ENCODE results near the gene GCK.

GCK gene

DNA sequence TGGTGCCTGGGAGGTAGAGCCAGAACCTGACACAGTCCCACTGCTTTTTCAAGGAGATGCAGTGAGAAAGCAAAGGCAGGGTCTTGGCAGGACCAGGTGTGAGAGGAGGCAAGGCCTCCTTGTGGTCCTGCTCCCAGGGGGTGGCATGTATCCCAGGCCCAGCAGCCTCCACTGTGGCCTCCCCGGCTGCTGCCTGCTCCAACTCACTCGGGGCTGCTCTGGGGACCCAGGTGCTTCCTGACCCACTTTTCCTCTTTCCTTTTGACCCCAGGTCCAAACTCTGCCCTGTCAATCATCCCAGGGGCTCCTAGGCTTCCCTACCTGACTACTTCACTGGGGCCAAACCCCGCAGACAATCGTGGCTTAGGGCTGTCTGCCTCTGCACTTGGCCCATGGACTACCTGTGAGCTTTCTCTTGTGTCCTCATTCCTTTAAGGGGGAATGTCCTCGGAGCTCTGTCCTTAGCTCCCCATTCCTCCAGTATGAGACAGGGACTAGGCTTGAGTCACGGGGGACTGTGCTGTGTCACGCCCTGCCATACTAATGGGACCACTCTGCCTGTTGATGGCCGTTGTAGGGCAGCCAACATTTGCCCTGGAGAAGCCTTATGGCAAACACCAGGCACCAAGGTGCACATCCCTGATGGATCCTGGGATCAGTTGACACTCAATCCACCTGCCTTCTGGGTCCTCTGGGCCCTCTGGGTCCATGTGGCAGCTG is 86.2 kb downstream of the GCK start:
- TF ChIP-seq, protein P1, sequence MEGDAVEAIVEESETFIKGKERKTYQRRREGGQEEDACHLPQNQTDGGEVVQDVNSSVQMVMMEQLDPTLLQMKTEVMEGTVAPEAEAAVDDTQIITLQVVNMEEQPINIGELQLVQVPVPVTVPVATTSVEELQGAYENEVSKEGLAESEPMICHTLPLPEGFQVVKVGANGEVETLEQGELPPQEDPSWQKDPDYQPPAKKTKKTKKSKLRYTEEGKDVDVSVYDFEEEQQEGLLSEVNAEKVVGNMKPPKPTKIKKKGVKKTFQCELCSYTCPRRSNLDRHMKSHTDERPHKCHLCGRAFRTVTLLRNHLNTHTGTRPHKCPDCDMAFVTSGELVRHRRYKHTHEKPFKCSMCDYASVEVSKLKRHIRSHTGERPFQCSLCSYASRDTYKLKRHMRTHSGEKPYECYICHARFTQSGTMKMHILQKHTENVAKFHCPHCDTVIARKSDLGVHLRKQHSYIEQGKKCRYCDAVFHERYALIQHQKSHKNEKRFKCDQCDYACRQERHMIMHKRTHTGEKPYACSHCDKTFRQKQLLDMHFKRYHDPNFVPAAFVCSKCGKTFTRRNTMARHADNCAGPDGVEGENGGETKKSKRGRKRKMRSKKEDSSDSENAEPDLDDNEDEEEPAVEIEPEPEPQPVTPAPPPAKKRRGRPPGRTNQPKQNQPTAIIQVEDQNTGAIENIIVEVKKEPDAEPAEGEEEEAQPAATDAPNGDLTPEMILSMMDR (IDR thresholded peaks at IDR 0.05) = no peak
- intact Hi-C loops (cut with DNase I; ENCODE audit: low total_unique reads) = no loop called here
- no peaks in the 10 kb centered on the region for H3K9me3 ChIP-seq
- peaks cover 6 to 98% (median 70%) of the 10 kb centered on the region in 4 donors for H3K4me1 ChIP-seq
- H3K27ac ChIP-seq = peak overlapping the region; percentile 98 to 100
- H3K36me3 ChIP-seq = peaks cover 0 to 14% (median 12%) of the 10 kb centered on the region in 3 donors
- no peak overlapping the region for H3K4me3 ChIP-seq
- H3K27me3 ChIP-seq = no peaks in the 10 kb centered on the region
- DNase-seq = no peak

DNA sequence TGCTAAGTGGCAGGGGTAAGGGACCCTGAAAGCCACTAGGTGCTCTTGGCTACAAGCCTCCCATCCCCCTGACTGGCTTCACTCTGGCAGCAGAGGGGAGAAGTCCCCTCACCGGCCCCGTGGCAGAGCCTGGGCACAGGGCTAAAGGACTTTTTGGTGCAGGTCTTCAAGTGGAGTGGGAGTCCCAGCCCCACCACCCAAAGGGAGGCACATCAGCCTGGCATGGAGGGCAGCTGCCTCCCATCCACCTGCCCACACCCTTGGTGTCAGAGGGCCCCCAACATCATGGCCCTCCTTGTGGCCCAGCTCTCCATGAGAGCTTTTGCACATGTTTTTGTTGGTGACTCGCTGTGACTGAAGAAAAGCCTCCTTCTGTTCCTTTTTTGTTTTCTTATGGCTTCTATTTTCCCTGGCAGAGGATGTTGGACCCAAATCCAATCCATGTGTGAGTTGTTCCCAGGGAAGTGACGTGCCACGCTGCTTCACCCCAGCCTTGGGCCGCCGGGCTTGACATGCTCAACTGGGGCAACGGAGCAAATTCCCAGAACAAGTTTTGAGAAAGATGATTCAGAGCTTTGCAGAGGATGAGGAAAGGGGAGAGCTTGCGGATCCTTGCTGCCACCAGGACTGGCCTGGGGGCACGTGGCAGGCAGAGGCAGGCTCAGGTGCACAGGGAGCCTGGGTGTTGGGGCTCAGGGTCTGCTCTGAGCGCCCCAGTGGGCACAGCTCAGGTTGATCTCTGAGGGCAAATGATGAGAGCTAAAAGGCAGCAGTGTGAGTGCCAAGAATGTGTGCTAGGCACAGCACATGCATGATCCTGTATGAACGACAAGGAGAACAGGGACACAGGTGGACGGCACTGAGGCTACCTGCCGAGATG is 87.0 kb downstream of the GCK start:
- peaks cover 0 to 6% (median 4%) of the 10 kb centered on the region in 3 donors for H3K36me3 ChIP-seq
- no peak overlapping the region for H3K4me3 ChIP-seq
- peak overlapping the region; percentile 98 to 100 for H3K27ac ChIP-seq
- no peaks in the 10 kb centered on the region for H3K27me3 ChIP-seq
- H3K4me1 ChIP-seq = peaks cover 6 to 97% (median 62%) of the 10 kb centered on the region in 4 donors
- TF ChIP-seq, protein P1 (IDR thresholded peaks at IDR 0.05) = no peak
- peak; percentile 85 to 97 for DNase-seq
- no peaks in the 10 kb centered on the region for H3K9me3 ChIP-seq
- intact Hi-C loops (cut with DNase I; ENCODE audit: low total_unique reads) = no loop called here

DNA sequence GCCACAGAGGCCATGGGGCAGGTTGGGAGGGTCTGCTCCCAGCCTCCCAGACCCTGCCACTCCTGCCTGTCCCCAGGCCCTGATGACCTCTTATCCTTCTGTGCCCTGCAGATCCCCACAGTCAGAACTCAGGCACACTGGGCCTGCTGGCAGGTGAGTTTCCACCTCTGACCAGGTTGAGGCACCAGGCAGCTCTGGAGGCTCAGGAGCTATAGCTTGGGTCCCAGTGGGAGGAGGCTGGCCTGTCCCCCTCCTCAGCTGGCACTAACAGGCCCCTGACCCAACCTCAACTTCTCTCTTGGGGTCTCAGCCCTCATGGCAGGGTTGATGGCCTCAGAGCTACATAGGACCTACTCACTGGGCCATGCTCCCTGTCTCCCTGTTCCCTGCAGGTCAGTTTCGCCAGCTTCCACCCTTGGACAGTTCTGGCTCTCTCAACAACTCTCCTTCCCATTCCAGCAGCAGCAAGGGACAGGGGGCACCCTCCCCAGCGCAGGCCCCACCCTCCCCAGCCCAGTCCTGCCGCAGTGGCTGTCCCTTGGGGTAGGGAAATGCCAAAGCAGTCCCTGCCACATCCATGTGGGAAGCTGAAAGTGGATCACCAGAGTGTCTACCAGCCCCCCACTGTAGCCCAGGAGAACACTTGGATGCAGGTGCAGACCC is 87.8 kb downstream of the GCK start:
- H3K36me3 ChIP-seq = no peaks in the 10 kb centered on the region
- H3K9me3 ChIP-seq = no peaks in the 10 kb centered on the region
- peak in 1 of 2 donors; percentile 89 for DNase-seq
- no peaks in the 10 kb centered on the region for H3K27me3 ChIP-seq
- peak overlapping the region; percentile 98 to 100 for H3K27ac ChIP-seq
- peaks cover 6 to 89% (median 54%) of the 10 kb centered on the region in 4 donors for H3K4me1 ChIP-seq
- intact Hi-C loops (cut with DNase I; ENCODE audit: low total_unique reads) = no loop called here
- TF ChIP-seq, protein P1 (IDR thresholded peaks at IDR 0.05) = no peak
- H3K4me3 ChIP-seq = no peak overlapping the region

DNA sequence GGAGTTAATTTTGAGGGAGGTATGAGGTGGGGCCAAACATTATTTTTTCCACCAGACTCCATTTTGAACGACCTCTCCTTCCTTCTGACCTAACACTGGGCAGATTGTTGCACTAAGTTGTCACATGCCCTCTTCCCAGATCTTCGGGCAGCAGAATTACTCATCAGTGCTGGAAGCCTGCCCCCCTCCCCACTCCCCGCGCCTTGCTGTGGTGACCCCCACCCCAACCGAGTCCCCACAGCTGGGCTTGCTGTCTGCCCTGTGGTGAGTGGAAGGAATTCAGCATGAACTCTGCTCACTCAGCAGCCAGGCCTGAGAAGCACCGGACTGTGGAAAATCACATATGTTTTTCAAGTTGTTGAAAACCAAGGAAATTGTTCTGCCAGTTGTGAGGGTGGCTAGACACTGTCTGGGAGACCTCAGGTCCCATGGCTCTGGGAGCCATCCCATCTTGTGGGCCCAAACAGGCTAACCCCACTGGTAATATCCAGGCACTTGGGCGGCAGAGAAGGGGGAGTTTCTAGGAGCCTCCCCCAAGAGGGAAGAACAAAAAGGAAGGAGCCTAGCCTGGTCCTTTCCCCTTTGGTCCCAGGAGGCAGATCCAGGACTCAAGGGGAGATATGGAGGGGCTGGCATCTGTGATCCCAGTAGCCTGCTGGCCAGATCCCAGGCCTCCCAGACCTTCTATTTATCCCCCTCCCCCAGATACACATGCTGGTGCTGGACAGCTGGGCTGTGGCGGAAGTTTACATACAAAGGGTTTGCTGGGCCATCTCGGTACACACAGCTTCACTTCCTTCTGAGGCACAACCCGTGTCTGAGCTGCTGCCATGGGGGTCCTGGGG is 88.6 kb downstream of the GCK start:
- peak; percentile 58 to 81 for DNase-seq
- TF ChIP-seq, protein P1 (IDR thresholded peaks at IDR 0.05) = no peak

DNA sequence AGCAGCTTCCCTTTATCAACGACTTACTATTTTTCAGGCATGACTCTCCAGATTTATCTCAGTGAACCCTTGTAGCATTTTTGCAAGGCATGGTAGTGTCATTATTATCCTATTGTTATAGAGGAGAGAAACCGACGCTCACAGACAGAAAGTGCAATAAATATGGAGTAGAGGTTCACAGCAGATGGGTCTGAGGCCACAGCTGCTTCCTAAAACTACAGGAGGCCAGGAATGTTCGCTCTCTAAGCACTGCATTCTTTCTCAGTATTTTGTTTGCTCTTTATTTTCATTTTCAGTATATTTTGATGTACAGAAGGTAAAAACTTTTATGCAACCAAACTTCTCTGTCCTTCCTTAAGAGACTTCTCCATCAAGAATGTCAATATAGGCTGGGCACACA is 89.6 kb downstream of the GCK start:
- Histone ChIP-seq H3K9me3 (no peaks in the 10 kb centered on the region), H3K27ac (peak overlapping the region; percentile 98 to 100), H3K27me3 (no peaks in the 10 kb centered on the region), H3K4me1 (peaks cover 0 to 88% (median 56%) of the 10 kb centered on the region in 4 donors), H3K4me3 (no peak overlapping the region), H3K36me3 (no peaks in the 10 kb centered on the region)
- no peak for DNase-seq
- intact Hi-C loops (cut with DNase I; ENCODE audit: low total_unique reads) = no loop called here
- TF ChIP-seq, protein P1 (IDR thresholded peaks at IDR 0.05) = no peak

More for the DNA sequence above, 88.6 kb downstream of the GCK start:
- no peak overlapping the region for H3K4me3 ChIP-seq
- intact Hi-C loops (cut with DNase I; ENCODE audit: low total_unique reads) = no loop called here
- peak overlapping the region; percentile 98 to 100 for H3K27ac ChIP-seq
- H3K27me3 ChIP-seq = no peaks in the 10 kb centered on the region
- no peaks in the 10 kb centered on the region for H3K36me3 ChIP-seq
- no peaks in the 10 kb centered on the region for H3K9me3 ChIP-seq
- peaks cover 0 to 88% (median 48%) of the 10 kb centered on the region in 4 donors for H3K4me1 ChIP-seq

All from tibial artery (tissue), 4 donors.